HG03135 (cell line): ENCODE measurements around the gene CCNC.
A peak's percentile ranks its signal among the peaks of the same experiment; 100 is the strongest.

Experiments used
- ATAC-seq: cut with Tn5 transposase; IDR thresholded peaks from one replicate; pipeline ENCODE4 v1.9.1; 2021; ENCODE audit warnings: mild to moderate bottlenecking, moderate library complexity; ENCODE audit not compliant: unreplicated experiment

Gene CCNC, protein sequence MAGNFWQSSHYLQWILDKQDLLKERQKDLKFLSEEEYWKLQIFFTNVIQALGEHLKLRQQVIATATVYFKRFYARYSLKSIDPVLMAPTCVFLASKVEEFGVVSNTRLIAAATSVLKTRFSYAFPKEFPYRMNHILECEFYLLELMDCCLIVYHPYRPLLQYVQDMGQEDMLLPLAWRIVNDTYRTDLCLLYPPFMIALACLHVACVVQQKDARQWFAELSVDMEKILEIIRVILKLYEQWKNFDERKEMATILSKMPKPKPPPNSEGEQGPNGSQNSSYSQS

DNA sequence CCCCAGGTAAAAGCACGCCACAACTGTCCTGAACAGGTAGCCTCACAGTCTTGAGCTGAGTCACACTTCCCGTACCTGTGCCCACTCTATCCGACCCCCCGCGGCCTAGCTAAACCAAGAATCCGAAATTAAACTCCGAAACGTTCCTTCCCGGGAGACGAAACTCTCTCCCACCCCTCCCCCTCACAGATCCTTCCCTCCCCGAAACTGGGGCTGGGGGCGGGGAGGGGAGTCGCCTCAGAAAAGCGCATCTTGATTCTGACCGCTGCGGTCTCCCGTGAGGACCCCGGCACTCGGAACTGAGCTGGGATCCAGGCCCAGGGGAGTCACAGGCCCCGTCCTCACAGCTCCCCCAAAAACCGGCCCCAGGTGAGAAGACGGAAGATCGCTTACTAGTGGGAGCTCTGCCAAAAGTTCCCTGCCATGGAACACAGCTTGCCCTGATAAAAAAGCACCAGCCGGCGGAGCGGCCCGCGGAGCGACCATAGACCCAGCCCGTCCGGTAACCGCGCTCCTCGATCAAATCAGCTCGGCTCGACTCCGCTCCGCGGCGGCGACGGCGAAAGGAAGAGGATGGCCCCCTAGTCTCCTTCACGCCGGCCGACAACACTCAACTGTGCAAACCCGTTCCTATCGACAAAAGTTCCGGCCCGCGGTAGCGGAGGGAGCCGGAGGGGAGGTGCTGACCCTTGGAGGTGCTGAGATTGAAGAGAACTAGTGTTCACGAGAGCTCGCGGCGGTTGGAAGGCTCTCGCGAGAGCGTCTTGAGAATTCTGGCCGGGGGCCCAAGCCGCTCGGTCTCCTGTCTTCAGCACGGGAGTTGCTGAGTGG, at the start of gene CCNC:
TSS of gene CCNC (minus strand) at position 558 of the 831 bp plus-strand sequence. CDS start at position 425, 133 bp downstream.
- ATAC-seq, result peak; percentile 99

DNA sequence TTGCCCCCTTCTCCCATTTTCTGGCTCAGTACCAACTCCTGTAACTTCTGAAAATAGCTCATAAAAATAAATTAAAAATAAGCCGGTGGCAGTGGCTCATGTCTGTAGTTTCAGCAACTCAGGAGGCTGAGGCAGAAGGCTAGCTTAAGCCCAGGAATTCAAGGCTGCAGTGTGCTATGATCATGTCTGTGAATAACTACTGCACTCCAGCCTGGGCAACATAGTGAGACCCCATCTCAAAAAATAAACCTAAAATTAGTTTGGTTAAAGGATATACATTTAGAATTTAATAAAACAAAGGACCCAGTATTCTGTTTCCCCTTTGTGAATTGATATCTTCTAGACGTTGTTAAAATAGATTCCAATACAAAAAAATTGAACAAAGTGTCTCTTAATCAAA, 48.7 kb upstream of the CCNC start:
- ATAC-seq, result no peak

DNA sequence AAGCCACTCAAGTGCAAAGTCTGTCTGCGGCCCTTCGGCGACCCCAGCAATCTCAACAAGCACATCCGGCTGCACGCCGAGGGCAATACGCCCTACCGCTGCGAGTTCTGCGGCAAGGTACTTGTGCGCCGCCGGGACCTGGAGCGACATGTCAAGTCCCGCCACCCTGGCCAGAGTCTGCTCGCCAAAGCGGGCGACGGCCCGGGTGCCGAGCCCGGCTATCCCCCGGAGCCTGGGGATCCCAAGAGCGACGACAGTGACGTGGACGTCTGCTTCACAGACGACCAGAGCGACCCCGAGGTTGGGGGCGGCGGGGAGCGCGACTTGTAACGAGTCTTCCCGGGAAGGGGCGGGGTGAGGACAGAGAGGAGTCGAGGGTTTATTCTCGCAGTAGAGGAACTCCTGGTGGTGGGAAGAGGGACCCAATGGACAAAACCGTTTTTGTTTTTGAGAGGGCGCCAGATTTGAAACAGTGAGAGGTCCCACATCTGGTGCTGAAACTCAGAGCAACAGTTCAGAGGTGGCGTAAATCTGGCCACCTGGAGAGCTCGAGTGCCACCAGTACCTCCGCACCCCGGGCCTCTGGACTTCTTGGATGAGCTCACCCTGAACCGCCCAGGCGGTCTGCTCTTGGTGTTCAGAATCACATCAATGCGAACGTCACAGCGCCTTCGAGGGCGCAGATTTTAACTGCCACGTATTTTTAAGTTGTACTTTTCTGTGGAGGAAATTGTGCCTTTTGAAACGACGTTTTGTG, 46.1 kb upstream of the CCNC start:
- peak; percentile 17 for ATAC-seq

DNA sequence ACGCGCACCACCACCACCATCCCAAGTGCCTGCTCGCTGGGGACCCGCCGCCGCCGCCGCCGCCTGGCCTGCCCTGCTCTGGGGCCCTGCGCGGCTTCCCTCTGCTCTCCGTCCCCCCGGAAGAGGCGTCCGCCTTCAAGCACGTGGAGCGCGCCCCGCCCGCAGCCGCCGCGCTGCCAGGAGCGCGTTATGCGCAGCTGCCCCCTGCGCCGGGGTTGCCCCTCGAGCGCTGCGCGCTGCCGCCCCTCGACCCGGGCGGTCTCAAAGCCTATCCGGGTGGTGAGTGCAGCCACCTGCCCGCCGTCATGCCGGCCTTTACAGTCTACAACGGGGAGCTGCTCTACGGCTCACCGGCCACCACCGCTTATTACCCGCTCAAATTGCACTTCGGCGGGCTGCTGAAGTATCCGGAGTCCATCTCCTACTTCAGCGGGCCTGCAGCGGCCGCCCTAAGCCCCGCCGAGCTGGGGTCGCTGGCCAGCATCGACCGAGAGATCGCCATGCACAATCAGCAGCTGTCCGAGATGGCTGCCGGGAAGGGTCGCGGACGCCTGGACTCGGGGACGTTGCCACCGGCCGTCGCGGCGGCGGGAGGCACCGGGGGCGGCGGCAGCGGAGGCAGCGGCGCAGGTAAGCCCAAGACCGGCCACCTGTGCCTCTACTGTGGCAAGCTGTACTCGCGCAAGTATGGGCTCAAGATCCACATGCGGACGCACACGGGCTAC, 45.4 kb upstream of the CCNC start:
- peak; percentile 62 for ATAC-seq

DNA sequence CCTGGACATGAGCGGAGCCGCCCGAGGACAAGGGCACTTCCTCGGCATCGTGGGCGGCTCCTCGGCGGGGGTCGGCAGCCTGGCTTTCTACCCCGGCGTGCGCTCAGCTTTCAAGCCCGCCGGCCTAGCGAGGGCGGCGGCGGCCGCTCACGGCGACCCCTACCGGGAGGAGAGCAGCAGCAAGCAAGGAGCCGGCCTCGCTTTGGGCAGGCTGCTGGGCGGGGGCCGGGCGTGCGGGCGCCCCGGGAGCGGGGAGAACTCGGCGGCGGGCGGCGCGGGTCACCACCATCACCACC, 44.9 kb upstream of the CCNC start:
- peak; percentile 48 for ATAC-seq

DNA sequence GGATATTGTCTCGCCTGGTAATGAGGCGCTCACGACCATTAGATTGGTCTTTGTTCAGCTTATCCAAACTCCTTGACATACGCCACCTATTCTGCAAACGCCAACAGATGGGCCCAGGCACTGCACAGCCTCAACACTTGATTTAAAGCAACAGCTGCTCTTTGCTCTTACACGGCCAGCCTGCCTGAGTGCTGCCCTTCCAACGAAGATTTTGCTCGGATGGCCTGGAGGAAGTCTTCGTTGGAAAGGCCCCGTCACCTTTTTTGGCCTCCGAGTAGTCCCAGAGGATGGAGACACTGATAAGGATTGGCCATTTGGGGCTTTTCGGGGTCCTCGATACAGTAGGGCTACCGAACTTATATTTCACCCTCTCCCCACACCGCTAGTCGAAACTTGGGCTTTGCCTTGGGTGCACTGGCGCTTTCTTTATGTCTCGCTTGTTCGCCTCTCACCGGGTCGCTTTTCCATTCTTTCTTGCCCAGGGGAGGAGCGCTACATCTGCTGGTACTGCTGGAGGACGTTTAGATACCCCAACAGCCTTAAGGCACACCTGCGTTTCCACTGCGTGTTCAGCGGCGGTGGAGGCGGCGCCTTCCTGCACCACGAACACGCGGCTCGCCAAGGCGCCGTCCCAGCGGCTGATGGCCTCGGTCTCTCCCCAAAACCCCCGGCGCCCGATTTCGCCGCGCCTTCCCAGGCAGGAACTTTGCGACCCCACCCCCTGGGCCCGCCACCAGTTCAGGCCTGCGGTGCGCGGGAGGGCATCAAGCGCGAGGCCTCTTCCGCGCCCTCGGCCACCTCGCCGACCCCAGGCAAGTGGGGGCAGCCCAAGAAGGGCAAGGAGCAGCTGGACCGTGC, 44.3 kb upstream of the CCNC start:
- ATAC-seq, result no peak

DNA sequence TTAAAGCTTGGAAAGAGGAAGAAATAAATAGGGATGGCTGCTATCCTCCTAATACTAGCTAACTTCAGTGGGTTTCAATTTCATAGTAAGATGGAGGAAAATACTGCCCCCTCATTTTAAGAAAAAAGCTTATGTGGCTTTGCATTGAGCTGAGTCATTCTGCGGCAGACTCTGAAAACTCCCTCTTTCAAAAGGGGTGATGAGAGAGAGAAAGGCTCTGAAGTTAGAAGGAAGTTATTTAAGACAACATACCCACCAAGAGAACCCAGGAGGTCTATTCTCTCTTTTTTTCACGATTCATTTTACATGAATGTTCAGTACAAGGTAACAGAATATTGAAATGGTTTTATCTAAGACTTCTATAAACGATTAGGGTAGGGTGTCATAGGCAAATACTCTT, 42.7 kb upstream of the CCNC start:
- peak; percentile 52 for ATAC-seq

DNA sequence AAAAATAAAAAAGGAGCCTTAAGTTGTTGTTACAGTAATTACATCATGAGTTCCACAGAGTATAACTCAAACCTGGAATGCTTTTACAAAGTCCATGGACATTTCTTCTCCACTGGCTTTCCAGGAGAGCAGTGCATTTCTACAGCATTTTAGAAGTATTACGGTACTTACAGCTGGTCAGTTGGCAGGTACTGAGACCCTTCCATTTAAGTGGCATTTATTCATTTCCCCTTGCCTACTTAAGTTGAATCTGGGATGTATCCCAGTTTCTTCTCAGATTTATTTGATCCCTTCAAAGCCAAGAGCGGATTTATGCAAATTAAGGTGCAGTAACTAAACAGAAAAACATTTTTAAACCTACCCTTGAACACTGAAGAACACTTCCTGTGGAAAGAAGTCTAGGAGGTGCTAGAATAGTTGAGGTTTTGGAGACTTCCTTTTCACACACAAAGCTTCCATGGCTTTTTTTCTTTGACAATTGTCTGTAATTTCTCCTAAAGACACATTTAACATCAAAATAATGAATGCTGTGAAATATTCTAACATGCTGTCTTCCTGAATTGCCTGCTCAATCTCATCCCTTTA, 41.5 kb upstream of the CCNC start:
- no peak for ATAC-seq

DNA sequence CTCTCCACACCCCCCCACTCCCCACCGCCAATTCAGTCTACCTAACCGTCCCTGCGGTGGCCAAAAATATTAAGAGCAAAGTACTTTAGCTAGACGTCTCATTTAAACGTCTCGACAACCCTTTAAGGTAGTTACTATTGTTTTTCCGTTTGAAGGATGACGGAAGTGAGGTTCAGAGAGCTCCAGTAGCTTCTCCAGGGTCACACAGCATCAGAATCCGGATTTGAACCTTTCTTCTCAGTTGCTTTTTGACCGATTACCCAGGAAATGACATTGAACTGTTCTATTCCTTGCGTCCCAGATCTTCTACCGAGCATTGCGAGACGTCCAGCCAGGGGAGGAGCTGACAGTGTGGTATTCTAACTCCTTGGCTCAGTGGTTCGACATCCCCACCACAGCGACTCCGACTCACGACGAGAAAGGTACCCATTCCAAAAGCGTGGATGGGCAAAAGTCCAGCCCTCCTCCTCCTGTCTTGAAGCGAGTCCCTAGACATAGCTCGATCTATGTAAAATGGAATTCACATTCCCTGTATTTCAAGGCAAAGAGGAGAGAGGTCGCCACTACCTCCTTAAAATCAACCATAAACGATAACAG, 40.5 kb upstream of the CCNC start:
- ATAC-seq, result no peak

DNA sequence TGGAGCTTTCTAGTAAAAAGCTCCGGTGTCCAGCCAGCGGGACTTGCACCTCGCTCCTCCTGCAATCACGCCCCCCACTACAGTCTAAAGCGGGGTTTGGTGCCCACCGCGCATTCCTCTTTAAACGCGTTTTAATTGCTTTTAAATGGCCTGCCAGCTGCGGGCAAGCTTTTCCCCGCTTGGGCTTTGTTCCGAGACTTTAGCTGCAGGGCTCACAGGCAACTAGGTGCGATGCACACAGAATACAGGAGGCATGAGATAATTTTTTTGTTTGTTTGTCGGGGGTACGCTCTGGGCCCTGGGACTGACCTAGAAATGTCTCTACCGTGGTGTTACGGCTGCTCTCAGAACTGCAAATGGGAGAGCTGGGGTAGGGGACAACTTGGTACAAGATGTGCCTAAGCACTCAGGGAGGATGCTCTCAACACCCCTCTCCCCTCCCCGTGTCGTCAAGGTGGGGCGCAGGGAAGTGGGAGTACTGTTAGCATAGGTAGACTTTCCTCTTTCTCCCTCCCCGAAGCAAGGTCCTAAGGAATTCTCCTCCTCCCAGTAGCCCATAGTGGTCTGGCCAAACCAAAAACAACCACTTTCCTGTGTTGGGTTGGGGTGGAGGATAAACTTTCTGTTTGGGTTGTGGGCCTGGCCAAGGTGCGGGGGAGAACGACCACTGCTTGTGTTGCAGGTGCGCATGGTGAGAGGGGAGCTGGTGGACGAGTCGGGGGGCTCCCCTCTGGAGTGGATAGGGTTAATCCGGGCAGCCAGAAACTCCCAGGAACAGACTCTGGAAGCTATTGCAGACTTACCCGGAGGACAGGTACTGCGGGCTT, 39.8 kb upstream of the CCNC start:
- ATAC-seq, result no peak

DNA sequence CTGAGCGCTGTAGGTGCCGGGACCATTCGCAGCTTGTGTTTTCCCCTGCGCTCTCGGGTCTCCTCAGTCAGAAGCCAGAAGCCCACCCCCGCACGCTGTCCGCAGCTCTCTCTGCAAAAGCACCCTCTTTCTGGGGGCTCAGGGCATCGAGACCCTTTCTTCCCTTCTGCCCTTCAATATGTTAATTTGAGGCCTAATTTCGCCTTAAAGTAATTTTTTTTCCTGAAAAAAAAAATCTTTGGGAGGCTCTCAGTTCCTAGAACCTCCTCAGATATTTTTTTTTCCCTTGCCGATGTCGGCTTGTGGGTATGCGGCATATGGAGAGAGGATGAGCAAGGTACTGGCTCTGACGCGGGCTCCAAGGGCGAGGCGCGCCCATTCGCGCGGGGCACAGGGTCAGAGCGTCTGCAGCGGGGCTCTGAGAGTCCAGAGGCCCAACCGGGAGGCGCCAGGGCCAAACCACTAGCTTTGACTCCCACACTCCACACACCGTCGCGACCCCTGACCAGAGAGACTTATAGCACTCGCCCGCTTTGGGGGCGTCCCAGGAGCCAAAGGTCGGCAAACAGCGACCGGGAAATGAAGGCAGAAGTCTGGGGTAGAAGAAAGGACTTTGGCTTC, 39.1 kb upstream of the CCNC start:
- no peak for ATAC-seq

DNA sequence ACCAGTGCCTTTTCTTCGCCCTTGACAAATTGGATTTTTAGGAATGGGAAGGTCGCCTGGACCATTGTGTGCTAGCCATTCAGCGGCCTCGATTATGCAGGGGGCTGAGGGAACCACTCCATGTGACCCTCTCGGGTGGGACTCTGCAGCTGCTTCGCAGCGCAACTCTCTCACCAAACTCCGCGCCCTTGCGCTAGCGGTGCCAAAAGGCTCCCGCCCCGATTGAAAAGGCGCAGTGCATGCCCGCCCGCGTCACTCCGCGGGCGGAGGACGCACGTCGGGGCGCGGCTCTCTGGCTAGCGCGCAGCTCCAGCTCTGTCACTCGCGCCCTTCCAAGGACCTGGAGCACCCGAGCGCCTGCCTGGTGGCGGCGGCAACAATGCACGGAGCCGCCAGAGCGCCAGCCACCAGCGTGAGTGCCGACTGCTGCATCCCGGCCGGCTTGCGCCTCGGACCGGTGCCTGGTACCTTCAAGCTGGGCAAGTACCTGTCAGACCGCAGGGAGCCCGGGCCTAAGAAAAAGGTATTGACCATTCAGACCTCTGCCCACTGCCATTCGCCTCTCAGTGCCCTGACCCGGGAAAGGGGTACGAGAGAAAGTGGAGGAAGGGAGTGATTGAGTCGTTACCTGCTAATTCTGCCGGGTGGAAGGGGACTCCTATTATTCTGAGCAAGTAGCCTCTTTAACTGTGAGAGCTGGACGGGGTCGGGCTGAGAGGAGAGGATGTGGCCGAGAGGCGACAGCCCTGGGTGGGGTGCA, 38.4 kb upstream of the CCNC start, which contains the start of gene PRDM13:
TSS of gene PRDM13 (plus strand) at position 178 of the 760 bp plus-strand sequence. CDS start at position 380, 202 bp downstream.
- no peak for ATAC-seq

DNA sequence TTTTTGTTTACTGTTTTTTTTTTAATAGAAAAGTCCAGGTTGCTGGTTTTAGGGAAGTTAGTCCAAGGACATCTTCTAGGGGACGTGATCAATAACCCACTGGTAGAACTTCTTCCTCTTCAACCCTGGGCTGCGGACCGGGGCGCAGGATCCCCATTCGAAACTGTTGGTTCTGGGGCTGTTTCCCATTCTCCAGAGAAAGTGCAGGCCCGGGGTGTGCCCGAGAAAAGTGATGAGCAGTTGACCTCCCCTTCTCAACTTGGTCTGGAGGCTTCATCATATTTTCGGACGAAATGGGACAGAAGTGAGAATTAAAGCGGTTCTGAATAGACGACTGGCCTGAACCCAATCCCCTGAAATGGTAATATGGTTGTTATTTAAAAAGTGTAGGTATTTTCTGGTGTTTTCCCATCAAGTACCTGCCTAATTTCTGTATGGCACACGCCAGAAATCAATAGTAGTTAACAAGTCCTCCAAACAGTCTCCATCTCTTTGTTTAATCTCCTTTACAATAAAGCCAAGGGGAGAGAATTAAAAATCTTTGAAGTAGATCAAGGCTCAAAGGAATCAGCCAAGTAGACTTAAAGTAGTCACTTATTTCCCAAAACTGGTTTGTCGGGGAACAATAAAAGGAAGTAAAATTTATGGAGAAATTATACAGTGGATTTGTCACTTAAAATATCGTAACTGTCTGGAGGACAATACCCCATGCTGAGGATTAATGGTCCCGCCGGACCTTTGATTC, 37.6 kb upstream of the CCNC start:
- no peak for ATAC-seq

DNA sequence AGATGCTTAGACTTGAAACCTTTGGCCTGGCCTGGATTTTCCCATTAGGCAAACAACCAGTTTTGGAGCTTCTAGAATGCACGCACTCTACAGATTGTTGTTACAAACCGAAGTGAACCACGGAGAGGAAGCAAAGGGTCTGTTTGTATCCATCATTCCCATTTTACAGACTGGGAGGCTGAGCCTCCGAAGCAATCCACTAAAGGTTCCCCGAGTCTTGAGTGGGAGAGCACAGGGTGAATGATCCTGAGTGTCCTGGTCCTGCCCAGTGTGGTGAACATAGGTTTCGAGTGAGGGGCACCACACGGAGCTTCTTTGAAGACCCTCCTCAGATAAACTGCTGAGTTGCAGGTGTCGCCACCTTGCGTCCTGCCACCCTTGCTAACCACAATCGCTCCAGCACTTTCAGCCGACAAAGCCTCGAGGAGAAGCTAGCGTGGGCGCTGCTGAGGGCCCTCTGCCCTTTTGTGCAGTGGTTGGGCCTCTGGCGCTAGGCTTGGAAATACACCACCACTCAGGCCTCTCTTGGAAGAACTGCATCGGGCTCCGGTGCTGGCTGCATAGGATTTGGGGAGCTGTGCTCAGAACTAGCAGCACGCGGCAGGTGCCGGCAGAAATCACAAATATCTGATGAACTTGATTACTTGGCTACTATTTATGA, 36.7 kb upstream of the CCNC start:
- no peak for ATAC-seq

DNA sequence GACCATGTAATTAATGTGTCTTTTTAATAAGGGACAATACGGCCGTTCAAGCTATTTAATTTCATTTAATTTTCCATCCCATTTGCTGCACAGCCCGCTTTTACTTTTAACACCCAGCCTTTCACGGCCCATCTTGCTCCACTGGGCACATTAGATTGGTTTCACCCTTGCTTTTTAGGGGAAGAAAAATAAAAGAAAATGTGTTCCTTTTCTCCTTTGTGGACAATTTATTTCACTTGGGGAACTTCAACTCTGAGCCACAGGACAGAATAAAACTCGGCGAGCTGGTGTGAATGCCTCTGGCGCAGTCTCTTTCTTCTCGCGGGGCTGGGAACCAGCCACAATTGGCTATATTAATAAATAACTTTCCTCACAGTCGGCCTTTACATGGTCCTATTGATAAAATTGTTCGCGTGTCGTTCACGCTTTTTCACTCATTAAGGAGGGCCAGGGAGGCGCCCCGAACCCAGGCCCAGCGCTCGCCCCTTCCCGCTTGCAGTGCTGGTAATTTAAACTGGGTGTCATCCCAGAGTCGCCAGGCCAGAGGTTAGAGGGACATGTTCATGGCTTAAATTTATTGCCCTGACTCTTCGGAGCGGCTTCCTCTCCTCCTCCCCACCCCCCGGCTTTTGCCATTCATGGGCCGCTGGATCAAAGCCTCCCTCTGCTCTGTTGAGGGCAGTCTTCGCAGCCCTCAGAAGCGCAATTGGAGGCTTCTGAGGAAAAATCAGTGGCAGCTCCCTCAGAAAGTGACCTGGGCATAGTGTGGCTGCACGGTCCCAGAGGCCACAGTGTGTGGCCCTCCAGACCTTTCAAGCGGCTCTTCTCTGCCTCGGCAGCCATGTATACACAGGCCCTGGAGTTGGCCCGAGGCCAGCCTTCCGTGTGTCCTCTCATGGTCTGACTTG, 36.0 kb upstream of the CCNC start:
- ATAC-seq, result no peak
